ENCODE data around the gene CDS1. TPM values are rescaled to one million over a fixed set of nuclear protein-coding genes. Genes with fewer than 3 reads are reported as not detected.
"Not testable (repeated sequence)": the region's sequence is repeated elsewhere in the genome, so short reads cannot be mapped to it uniquely, and the experiment has no call there.

The CDS1 gene
- total RNA-seq, 1 donor from 2014 or later: 40.2 TPM

DNA sequence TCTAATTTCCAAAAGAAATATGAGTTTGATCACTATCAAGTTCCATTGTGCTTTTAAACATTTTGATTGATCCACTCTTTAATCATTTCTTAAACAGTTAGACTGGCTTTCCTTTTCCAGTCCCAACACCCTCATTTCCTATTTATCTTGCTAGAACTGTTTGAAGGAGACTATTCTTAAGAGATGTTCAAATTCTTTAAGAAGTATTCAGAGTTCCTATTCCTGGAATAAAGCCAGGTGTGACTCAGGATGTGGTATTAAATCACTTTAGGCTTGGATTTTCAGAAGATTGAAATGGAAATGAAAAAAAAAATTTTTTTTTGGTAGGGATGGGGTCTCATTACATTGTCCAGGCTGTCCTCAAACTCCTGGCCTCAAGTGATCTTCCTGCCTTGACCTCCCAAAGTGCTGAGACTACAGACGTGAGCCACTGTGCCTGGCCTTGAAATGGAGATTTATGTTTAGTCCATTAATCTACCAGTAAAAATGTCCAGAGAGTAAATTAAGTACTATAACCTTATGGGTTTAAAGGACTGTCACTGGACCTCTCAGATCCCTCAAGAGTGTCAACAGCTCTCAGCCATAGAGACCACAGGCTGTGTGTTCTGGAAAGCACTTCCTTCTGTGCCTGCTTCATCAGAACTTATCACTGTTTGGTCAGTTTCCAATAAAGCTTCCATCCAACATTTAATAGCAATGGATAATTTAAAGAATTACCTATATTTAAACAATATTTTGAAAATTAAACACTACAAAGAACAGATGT lies 90.7 kb downstream of the CDS1 start:
- DNase-seq (ENCODE audit: low spot score): no peak

DNA sequence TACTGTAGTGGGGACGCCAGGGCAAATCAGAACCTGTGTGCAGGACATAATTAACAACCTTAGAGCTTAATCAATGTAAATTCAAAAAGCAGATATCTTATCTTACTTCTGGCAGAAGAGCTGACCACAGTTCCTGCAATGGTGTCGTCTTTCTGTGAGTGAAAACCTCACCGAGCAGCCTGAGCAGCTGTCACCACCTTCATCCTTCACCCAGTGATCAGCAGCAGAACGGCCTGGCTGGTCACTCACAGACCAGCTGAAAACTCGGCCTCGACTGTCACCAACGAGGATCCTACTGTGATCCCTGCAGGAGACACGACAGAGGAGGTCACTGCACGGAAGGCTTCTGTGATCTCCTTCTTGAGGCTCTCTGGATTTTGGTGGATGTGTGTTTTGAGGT lies 94.2 kb downstream of the CDS1 start:
- DNase-seq (ENCODE audit: low spot score): no peak

DNA sequence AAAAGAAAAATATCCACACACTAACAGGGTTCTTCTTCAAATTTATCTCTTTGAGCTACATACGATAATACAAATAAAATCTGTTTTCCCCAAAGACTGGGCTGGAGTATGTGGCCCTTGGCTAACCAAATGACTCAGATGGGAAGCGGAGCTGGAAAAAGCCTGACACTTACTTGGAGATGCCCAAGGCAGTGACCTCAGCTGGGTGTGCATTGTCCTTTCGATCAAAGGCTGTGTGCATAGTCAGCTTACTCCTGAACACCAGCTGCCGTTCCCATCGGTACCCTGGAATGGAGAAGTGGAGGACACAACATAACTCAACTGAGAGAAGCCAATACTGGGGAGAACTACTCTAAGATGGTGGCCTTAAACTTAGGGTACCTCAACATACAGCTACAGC lies 95.1 kb downstream of the CDS1 start:
- no peak for DNase-seq (ENCODE audit: low spot score)

DNA sequence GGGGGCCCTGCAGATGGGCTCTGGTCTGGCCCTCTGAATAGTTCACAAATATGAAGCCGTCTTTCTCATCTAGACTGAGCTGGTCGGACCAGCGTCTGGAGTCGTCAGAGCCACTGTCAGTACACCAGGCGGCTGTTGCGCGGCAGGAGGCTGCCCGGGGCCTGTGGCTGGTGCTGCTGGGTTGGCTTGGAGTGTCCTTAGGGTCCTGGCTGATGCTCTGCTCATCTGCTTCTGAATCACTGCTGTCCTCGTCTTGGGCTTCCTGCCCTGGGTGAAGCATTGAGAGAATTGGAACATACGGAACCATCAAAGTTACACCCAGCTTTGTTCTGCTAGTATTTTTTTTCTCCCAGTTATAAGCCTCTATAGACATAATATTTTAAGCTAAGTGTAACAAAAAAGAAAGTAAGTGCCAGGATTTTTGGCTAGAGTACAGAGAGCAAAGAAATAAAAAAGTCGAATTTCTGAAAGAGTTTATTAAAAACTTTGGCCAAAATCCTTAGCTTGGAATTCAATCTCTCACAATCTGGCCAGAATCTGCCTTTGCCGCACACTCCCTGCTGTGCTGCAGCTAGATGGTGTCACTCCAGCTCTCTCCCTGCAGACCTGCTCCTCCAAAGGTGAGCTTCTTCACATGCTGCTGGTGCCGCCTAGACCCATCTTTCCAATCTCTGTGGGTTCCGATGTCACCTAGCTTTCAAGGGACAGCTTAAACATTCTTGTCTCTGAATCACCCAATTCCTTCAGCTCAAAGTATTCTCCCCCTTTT lies 96.2 kb downstream of the CDS1 start:
- DNase-seq (ENCODE audit: low spot score): no peak

DNA sequence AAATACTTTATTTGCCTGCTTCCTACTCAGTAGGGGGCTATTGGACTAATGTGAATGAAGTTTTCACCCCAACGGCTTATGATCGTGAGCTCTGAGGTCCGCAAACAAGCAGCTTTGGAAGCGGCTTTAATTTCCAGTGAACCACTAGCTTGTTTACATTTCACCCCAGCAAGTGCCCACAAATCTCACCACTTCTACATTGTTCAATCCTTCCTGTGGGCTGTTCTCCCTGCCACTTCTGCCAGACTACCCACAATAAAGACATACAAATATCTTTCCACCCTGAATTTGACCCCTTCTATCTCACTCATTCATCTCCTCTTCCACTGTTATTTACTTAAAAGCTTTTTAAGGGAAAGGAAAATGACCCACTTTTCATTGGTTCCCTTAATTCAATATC lies 98.0 kb downstream of the CDS1 start:
- DNase-seq (ENCODE audit: low spot score): no peak

- peak; percentile 18 for DNase-seq (ENCODE audit: low spot score)
These were observed 98.8 kb downstream of the CDS1 start for GRCh38 chr4:84681486-84682274.

GRCh38 chr4:84682661-84683060 lies 99.7 kb downstream of the CDS1 start:
- not testable (repeated sequence) for DNase-seq (ENCODE audit: low spot score)

DNA sequence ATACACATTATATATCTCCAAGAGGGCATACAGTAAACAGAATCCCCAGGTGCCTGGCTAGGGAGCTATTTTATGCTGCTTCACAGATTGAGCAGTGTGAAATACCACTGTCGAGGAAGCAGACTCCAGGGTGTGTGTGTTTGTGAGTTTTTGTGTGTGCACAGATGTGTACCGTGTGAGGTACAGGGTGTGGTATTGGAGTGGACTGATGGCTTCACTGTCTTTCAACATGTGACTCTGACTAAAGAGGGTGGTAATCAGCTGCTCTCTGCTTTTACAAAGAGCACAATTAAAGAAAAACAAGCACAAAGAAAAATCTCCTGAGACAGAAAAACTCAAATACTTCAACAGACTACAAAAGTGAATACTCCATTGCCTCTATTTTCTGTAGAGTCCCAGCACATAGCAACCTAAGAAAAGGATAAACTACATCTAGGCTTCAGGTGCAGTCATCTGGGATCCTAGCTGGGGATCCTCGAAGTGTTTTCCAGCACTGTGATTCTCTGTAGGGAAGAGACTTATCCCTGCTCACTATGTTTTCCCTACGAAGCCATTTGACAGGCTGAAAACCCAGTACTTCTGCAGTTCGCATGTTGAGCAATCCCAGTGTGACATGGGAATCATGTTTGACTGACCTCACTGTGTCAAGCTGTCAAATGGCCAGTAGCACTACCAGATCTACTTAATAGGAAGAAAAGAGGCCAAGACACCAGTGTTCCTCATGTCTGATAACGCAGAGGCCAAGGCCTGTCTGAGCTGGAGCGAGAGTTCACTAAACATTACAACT lies 100.3 kb downstream of the CDS1 start:
- DNase-seq (ENCODE audit: low spot score): no peak

- DNase-seq (ENCODE audit: low spot score): no peak
These were observed 101.4 kb downstream of the CDS1 start for GRCh38 chr4:84684361-84684760.

DNA sequence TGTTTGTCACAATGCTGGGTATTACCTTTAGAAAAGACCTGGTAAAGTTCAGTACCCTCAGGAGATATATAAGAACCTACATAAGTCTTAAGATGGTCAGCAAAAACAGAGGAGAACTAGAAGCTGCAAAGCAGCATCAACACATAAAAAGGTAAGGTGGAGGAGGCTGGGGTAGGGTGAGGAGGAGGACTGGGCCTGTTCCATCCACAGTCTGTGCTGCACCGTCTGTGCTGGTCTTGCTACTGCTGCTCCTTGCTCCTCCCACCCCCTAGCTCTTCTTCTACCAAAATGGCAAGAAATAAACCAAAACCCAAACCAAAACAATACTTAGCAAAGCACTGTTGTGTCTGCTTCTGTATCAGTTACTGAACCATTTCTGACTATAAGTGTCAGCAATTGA lies 102.2 kb downstream of the CDS1 start:
- DNase-seq (ENCODE audit: low spot score): no peak

GRCh38 chr4:84688605-84689004 lies 105.7 kb downstream of the CDS1 start:
- DNase-seq (ENCODE audit: low spot score): no peak

DNA sequence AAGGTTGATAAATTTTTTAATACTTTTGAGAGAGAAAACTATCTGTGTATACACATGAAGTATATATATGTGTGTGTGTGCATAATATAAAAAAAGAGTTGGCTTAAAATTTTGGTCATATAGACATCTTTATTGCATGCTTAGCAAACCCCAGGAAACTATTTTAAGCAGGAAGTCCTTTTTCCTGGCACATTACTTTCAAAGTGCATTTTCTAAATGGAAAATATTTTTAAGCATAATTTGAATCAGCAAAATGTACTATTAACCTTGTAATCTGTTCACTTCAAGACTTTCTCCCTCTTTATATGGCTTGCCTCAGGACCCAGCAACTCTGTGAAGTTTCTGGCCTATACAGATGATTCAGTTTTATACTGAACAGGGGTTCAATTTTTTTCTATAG lies 106.3 kb downstream of the CDS1 start:
- no peak for DNase-seq (ENCODE audit: low spot score)

- DNase-seq (ENCODE audit: low spot score): no peak
These were observed 107.6 kb downstream of the CDS1 start for GRCh38 chr4:84690481-84690880.

GRCh38 chr4:84691170-84691691 lies 108.3 kb downstream of the CDS1 start:
- DNase-seq (ENCODE audit: low spot score): no peak

- no peak for DNase-seq (ENCODE audit: low spot score)
These were observed 108.9 kb downstream of the CDS1 start for GRCh38 chr4:84691800-84692199.

DNA sequence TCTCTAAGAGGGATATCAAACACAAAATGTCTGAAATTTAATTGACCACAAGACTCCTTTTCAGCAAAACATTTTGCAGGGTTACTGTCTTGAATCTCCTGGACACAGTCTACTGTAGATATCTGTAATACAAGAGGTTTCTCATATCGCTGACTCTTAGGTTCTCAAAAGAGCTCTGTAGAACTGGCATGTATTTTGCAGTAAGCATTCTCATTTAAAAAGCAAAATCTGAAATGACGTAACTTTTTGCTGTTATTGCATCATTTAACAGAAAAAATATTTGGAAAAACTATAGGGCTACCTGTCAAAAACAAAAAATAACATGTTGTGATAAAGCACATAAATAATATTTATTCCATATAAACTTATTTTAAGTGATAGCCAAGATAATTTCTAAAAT lies 114.2 kb downstream of the CDS1 start:
- no peak for DNase-seq (ENCODE audit: low spot score)

DNA sequence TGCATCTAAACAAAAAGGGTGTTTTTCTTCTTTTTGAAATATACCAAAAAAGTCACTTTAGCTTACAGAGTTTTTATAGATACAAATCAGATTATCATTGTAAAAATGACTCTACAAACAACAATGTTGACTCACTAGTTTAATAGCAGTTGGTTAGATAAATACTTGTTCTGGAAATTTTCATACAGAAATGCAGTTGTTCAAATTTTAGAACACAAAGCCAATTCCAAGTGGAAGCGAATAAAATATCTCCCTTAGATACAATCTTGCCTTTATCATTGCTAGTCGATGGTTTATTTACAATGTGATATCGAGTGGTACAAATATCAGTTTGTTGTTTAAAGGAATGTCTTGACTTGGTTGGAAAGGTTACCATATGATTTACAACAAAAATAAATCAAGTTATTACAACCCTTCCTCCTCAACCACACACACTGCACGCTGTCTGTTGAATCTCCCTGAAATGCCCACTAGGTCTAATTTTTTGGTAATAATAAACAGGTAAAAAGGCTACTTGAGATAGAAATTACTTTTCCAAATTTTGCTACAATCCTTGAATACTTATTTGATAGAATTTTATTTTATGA lies 114.8 kb downstream of the CDS1 start:
- DNase-seq (ENCODE audit: low spot score): no peak

GRCh38 chr4:84699001-84699671 lies 116.2 kb downstream of the CDS1 start:
- DNase-seq (ENCODE audit: low spot score): no peak
